CD4-positive, alpha-beta T cell treated with Interferon alpha-2 for 1 hour (primary cell): ENCODE data around the gene MYBPH.

Experiments used
- DNase-seq, 2 donors: peaks; one replicate each; pipeline ENCODE4 v3.0.0-alpha.2; 2020 to 2022

MYBPH gene

DNA sequence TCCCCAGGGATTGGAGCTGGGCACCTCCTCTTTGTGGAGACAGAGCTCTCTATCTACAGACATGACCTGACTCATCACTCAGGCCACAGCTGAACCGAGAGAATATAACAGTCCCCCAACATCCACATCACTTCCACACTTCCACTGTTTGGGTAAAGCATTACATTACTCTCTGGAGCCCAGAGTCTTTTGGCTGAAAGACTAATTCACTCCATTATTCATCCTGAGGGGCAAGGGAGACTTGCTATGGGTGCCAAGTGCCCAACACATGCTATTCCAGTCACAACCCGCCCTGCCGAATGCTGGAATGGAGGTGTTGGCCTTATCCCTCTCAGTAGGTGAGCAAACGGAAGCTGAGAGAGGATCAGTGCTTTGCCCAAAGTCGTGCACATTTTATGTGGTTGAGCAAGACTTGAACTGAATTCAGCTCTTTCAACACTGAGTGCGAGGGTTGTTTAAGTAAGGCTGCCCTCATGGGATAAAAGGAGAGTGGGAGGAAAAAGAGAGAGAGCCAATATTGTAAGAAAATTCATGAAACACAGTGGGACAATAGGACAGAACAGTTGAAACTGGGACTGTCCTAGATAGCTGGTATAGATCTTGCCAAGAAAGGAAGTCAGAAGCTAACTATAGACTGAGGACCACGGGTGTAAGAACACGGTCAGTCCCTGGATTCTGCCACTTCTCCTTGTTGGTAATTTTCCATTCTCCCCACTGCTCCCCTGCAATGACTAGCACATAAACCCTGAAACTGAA lies 24.4 kb upstream of the MYBPH start:
- no peak for DNase-seq

GRCh38 chr1:203199481-203199815 lies 23.8 kb upstream of the MYBPH start:
- no peak for DNase-seq

DNA sequence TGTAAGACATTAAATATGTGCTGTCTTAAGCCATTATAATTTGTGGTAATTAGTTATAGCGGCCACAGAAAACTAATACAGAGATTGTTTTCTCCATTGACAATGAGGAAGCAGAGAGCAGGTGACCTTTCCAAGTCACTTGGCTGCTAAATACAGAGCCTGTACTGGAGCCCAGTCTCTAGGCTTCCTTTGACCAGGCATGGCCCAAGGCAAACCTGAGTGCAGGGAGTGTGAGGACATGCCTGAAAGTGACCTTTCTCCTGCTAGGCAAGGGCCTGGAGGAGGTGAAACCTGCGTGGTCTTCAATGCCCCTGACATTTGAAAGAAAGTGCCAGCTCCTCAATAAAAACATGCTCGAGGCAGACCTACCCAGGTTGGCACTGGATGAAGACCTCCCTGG lies 23.4 kb upstream of the MYBPH start:
- DNase-seq: no peak

DNA sequence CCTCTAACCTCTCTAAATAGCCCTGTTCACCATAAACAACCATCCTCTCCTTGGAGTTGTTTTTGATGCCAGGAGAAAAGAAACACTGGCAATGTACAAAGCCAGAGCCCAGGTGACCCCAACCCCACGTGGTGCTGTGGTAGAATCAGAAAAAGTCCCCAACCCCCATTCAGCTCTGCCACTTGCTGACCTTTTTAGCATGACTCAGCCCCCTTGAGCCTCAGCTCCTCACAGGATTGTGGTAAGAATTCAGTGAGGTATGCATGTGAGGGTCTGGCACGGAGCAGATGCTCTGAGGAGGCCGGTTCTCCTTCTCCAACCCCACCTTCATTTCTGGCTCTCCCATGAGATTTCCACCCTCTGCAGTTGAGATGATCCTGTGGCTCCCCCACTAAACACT lies 22.0 kb upstream of the MYBPH start:
- no peak for DNase-seq

- DNase-seq: no peak
Measured at GRCh38 chr1:203196371-203196770, 20.7 kb upstream of the MYBPH start.

DNA sequence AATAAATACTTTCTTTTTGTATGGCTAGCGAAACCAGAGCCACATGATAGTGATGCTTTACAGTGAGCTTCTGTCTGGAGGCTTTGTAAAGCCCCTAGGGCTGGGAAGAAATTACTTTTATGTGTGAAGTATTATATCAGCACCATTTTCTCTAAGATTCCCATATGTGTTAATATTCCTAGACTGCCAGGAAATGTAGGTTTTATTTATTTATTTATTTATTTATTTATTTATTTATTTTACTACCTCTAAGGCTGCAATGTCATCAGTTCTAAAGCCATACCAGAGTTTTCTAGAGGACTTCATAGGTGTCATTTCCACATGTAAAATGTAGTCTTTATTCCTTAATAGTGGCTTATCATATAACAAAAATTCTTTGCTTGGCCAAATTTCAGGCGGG lies 15.3 kb upstream of the MYBPH start:
- DNase-seq: no peak

- DNase-seq: no peak
Measured at GRCh38 chr1:203189951-203190352, 14.3 kb upstream of the MYBPH start.

DNA sequence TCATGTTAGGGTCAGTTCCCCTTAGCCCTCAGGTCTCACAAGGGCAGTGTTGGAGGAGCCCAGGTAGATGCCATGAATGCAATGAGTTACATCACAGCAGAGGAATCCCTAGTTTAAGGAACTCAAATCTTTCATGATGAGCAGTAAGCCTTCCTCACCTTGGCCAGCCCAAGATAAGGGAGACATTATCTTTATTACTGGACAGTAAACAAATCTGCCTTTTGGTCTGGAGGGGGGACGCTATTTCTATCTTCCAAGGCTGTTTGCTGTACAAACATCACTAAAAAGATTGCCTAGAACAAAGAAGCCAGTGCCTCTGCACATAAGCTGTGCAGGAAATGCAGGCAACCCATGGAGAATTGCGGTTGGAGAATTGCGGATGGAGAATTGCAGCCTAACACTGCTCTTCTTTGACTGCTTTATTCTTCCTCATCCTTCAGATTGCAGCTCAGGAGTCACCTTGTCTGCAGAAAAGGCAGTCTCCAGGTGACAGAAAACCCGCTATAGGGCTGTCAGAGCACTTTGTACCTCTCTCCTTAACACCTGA lies 13.1 kb upstream of the MYBPH start:
- no peak for DNase-seq

- DNase-seq: no peak
Measured at GRCh38 chr1:203187689-203188264, 12.2 kb upstream of the MYBPH start.

GRCh38 chr1:203187304-203187685 lies 11.7 kb upstream of the MYBPH start:
- DNase-seq: no peak

DNA sequence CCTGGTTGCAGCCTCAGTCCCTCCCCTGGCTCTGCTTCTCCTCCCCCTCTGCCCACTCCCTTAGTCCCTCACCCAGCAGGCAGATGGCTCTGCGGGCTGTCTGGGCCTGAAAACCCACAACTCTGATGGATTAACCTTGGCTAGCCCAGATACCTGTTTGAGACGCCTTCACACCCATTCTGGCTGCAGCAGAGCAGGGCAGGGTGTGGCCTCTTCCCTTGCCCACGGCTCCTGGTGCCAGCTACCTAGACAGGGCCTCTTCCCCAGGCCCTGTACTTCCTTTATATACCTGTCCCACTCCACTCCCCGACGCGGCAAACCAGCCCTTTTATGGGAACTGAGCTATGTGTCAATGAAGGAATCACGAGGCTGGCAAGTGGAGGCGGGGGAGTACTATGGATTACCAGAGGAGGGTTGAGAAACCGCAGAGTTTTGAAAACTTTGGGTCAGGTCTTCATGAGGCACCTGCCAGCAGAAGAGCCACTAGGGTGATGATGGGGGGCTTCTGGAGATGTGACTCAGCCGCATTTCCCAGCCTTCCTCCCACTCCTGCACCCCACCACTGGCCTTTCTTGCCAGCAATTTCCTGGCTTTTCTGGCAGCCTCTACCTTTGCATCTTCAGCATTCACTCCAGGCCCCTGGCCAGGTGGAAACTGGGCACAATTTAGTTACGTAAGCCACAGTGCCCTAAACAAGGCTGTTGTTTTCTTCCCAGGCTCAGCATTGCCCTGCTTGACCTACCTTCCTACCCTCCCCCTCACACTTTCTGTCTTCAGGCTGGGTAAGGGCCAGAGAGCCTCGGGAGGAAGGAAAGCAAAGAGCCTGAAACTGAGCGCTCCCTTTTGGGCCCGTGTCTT lies 11.0 kb upstream of the MYBPH start, which contains the start of gene CHI3L1:
TSS of gene CHI3L1 (minus strand) at position 259 of the 858 bp plus-strand sequence. CDS start at position 178, 81 bp downstream.
- no peak for DNase-seq

- no peak for DNase-seq
Measured at GRCh38 chr1:203186091-203186445, 10.4 kb upstream of the MYBPH start.

GRCh38 chr1:203185585-203185984 lies 10.0 kb upstream of the MYBPH start:
- no peak for DNase-seq

DNA sequence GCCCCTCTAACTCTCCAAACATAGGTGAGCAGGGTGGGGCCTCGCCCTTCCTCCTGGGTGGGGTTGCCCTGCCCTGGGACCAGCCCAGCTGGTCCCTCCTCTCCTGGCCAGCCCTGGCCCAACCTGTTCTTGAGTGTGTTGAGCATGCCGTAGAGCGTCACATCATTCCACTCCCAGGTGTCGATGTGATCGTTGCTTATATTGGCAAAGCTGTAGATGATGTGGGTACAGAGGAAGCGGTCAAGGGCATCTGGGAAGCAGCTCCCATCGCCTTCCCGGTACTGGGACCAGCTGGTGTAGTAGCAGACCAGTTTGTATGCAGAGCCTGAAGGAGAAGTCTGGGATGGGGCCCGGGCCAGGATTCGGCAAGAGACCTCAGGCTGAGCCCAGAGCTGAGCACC lies 9.4 kb upstream of the MYBPH start:
- DNase-seq: no peak

GRCh38 chr1:203184467-203184866 lies 8.8 kb upstream of the MYBPH start:
- no peak for DNase-seq

- DNase-seq: no peak
Measured at GRCh38 chr1:203183828-203184227, 8.2 kb upstream of the MYBPH start.

DNA sequence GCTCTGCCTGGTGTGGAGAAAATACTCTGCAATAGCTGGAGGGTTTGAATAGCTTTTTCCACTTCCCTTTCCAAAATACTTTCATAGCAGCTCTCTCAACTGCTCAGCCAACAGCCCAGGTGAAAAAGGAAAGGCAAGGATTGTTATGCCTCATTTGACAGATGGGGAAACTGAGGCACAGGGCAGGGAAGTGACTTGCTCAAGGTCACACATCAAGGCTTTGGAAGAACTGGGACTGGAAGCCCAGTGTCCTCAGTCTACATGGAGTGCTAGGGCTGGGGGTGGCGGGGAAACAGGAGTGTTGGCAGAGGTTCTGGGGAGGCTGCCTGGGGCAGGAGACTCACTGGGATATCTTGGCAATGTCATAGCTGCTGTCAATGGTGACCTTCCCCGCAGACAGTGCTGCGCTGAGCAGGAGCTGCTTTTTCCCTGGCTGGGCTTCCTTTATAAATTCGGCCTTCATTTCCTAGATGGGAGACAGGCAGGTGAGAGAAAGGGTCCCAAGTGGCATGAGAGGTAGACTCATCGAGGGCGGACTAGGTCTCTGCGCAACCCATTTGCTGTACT lies 6.8 kb upstream of the MYBPH start:
- DNase-seq: no peak

- no peak for DNase-seq
Measured at GRCh38 chr1:203181586-203182386, 6.2 kb upstream of the MYBPH start.

DNA sequence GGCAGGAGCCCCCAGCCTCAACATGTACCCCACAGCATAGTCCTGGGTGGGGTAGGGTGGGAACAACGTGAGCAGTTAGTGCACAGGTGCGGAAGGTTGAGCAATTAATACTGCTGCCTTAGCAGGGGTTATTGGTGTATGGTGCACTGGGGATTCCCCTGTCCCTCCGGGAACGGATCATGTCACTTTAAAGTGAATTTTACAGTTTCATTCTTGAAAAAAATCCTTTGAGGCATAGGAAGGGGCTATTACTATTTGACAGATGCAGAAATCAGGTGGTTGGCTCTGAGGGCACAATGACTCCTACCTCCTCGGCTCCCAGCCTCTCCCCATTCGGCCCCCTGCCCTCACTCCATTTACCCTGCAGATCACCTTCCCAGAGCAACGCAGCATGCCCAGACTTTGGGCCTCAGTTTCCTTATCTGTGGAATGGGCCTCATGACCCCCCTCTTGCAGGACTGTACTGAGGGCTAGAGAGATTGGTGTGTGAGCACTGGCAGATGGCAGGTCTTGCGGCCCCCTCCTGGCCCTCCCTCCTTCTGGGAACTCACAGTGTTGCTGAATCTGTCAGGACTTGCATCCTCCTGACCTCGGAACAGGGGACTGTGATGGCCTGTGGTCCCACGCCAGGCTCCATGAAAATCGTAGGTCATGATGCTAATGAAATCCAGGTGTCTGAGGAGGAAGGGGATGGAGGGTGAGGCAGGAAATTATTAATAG lies 5.1 kb upstream of the MYBPH start:
- no peak for DNase-seq

DNA sequence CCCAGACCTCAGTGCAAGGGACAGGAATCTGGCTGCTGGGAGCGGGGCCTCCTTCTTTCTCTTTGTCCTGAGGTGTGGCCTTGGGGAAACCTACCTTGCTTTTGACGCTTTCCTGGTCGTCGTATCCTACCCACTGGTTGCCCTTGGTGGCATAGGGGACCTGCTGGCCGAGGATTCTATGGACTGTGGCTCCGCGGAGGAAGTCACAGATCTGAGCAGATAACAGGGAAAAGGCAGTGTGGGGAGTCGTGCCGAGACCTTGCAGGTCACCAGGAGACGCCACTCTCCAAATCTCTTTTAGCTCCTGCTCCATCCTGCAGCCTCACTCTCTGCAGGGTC lies 4.0 kb upstream of the MYBPH start:
- DNase-seq: no peak

DNA sequence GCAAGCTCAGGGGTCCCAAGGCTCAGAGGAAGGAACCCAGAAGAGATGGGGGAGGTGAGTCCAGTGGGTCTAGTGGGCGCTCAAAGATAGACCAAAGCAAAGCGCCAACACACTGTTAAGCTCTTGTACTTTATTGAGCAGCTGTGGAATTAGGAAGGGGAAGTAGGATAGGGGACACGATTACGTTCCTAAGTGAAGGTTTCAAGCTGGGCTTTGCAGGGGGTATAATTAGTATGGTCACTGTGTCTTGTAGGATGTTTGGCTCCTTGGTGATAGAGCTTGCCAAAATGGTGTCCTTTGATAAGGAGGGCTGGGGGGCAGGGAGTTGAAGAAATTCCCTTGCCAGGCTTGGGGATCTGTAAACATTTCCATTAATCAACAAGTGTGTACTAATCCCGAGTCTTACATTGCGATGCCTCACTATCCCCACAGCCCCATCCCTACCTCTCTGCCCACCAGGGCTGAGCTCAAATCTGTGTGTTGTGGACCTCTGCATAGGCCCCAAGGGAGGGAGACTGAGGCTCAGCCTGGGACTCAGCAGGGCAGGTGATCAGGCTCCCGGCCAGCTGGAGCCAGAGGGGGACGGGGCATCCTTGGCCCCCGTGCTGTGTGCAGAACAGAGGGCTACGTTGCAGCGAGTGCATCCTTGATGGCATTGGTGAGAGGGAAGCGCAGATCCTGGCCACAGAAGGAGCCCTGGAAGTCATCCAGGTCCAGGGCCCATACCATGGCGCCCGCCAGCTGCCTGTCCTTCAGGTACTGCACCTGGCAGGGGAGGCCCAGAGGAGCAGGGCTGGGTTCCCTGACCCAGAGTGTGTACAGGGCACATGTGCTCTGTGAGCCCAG lies 3.4 kb upstream of the MYBPH start:
- DNase-seq: no peak
